Fibroblast of lung (primary cell): ENCODE data around the gene CALML6.

Experiments used
- CTCF ChIP-seq, 2 donors: IDR thresholded peaks in 1 of 2; conservative IDR thresholded peaks in 1 of 2; 1 replicate in 1 of 2; 2 replicates in 1 of 2; pipeline ENCODE4 v1.5.1; 2011 to 2012; ENCODE audit warnings: low read length in 2 of 2, control low read depth in 1 of 2, inconsistent platforms in 1 of 2, low read depth in 1 of 2, mild to moderate bottlenecking in 1 of 2
- EZH2 ChIP-seq: IDR thresholded peaks from 2 replicates; pipeline ENCODE4 v1.5.1; 2012; ENCODE audit warnings: low read length, control low read depth, mild to moderate bottlenecking; ENCODE audit errors: missing control alignments

- no peak for TF ChIP-seq CTCF (conservative IDR thresholded peaks at IDR 0.05 in 1 of 2, IDR thresholded peaks at IDR 0.05 in 1 of 2; ENCODE audit: low read depth in 1 of 2, low read length in 2 of 2)
- TF ChIP-seq EZH2: no peak
These were observed 23.7 kb downstream of the CALML6 start for GRCh38 chr1:1938613-1939295.
